Measurements from ENCODE around the gene FIBCD1.
"Not testable (repeated sequence)": the region's sequence is repeated elsewhere in the genome, so short reads cannot be mapped to it uniquely, and the experiment has no call there.

FIBCD1 gene

DNA sequence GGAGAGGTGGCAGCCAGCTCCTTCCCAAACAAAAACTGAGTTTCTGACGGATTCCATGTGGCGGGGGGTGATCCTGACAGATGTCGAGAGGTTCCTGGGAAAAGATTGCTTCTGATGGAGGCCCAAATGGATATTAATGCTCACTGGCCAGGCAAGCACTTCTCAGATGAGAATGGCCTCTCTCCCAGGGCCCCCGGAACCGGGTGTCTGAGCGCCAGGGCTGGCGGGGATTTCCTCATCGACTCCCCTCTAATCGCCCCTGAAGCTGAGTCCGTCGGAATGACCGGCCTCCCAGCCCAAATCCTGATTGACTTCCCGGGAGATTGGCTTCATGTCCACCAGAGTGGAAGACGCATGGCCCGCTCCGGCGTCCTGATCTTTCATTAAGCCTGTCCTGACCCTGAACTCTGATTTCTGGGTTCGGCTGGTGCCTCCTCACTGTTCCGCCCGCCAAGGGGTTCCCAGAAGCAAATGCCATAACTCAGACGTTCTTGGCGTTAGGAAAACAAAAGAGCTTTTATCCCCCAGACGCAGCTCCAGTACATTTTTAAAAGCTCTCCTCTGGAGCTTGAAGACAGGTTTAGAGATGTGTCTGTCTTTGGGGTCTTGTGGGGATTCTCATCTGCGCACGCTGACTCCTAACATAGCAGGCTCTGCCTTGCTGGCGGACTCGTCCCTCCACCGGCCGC, 17.6 kb downstream of the FIBCD1 start:
- DNase-seq = no peak

DNA sequence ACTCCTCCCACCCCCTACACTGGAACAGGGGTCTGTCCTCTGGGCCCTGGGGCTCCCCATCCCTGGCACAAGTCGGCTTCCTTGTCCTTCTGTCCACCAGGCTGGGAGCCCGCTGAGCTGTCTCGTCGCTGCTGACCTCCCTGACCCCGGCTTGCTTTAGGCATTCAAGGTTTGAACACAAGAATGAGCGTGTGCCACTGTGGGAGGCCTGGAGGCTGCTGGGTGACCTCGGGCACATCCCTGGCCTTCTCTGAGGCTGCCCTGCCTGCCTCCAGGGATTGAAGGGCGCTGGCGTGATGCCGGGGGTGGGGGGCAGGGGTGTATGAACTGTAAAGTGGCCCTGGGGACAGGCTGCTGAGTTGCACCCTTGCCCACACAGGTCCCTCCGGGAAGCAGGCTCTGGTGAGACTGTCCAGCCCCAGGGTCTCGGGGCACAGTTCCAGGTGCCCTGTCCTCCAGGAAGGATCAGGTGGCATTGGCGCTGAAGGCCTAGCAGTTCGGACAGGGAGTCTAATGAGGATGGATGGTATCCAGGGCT, 18.2 kb downstream of the FIBCD1 start:
- DNase-seq = no peak

DNA sequence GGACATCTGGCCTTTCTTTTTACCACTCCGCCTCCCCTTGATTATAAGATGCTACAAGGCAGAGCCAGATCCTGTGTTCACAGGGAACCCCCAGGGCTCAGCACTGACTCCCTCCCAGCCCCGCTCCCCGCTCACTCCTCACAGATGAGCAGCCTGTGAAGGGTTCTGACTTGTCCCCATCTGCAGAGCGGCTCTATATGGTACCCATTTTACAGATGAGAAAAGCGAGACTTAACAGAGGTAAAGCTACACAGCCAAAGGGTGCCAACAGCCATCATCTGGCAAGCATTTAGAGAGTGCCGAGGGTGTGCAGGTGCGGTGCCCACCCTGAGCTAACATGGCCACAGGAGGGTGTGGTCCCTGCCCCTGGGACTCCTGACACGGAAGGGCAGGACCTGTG, 18.8 kb downstream of the FIBCD1 start:
- DNase-seq = no peak

DNA sequence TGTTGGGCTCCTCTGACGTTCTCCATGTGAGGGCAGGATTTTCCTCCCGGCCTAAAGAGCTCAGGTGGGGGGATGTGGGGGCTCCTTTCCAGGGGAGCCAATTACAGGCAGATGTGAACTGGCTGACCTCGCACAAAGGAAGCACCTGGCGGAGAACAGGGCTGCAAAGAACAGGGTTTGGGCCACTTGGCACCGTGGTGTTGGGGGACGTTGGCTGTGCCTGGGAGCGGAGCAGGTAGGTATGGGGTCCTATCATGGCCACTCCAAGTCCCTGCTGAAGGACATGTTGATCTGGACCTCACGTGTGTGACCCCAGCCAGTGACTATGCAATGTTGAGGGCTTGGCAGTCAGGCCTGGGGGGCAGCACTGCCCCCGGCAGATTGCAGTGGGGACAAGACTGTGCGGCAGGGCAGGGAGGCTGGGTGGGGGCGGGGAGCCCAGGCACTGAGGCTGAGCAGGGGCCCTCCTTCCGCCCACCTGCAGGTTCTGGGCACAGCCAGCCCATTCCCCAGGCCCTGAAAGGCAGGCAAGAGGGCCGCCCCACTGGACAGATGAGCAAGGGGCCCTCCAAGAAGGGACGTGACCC, 19.4 kb downstream of the FIBCD1 start:
- no peak for DNase-seq

DNA sequence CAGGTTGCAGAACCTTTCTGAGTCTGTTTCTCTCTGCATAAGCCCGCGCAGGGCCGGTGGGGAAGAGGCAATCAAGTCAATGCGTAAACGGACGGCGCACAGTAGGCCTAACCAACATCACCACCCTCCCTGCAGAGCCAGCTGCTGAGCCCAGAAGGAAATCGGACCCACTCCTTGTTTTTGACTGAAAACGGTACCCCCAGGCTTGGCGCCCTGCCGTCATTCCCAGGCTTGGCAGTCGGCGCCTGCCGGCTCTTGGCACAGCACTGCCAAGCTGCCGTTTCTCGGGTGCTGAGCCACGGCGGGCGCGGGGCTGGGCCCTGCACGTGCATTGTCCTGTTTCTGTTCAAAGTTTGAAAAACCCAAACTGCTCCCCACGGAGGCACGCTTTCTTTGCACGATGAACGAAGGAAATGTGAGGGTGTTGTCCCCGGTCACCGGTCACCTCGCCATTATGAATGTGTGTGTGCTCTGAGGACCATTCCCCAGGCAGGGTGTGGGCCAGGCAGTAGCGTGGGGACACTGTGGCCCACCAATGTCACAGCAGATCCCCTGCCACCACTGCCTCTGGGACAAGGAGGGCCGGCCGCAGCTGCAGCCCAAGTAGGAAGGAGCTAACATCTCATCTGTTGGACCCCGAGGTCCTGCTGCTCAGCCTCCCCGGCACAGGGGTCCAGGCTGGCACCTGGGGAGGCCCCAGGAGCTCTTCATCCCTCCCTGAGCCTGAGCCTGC, 20.1 kb downstream of the FIBCD1 start:
- no peak for DNase-seq

DNA sequence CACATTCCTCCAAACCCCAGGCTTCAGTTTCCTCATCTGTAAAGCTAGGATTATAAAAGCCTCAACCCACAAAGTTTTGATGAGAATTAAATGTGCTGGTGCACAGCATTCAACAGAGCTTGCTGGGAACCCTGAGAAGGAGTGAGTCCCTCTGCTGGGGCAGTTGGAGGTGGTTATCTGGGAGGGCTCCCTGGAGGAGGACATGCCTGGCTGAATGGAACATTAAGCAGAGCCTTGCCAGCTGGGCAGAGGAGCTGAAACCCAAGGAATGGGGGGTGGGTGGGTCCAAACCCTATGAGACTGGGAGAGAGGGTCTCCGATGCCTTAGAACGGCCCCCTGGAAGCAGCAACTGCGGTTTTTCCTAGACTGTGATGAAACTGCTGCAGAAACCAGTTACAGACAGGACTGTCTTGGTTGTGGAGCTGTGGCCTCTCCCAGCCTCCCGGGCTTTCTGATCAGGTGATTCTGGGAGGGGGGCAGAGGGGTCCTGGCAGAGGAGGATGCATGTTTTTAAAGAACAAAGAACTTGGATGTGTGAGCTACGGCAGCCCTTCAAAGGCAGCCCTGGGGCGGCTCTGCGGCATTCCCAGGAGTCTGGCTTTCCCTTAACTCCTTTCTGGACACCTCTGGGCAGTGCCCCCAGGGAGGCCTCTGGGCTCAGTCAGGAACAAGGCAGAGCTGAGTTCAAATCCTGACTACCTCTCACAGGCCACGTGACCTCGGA, 20.8 kb downstream of the FIBCD1 start:
- no peak for DNase-seq

DNA sequence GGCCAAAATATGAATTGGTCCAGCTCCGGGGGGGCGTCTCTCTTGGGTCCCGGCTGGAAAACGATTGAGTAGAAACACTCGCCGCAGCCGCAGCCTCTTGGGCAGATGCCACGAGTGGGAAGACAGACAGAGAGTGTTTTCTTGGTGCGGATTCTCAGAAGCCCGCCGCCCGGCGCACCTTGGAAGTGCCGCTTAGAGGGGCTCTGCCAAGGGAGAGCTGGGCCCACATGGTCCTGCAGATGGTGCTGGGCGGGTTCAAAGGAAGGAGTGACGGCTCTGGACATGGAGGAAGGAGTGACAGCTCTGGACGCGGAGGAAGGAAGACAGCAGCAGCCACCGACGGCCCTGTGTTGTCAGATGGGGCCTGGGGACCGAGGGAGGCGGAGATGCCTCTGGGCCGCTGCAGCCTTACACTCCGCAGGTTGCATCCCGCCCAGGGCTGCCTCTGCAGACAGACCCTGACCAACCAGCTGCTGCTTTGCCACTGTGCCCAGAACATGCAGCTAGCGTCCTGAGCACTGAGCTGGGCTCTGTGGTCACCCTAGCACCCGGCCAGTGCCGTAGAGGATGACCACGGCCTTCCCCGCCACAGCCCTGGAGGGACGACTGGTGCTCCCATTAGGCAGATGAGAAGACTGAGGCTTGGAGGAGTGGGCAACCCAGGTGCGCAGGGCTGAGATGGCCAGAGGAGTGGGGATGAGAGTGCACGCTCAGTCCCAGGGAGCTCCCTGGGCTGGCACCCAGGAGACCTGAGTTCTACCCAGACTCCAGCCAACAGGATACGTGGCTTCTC, 21.7 kb downstream of the FIBCD1 start:
- no peak for DNase-seq

DNA sequence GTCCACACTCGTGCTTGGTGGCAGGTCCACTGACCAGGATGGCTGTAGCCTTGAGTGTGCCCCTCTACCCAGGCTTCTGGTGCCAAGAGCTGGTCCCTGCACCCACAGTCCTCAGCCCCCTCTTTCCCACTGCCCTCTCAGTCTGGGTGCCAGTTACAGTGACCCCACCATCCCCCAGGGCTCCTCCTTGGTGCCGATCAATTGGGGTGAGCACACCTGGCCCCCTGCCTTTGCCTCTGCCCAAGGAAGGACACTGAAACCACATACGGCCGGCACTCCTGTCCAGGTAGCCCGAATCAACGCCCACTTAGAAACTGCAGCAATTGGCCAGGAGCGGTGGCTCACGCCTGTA, 24.0 kb downstream of the FIBCD1 start:
- DNase-seq = no peak

DNA sequence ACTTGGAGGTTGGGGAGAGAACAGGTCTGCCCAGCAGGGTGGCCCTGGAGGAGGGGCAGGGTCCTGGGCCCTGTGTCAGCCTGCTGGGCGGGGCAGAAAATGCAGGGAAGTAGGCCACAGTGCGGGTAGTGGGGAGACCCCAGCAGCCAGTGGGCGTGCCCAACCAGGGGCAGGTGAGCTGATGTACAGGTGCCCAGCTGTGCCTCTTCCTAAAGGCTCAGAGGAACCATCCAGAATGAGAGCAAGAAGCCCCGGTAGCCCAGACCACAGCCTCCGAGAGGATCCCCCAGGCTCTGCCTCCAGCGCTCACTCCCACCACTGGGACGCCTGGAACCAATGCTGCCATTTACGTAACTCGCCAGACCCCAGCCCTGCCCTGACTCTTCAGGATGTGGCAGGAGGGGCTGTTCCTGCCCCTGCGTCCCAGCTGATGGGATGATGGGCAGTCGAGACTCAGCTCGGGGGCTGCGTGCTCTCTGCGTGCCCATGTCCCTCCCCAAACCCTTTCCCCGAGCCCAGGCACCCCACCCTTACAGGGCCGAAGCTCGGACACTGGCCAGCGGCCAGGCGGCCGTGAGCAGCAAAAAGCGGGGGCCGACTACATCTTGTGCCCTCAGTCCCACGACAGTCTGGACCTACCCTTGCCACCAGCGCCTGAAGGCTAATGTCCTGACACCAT, 24.5 kb downstream of the FIBCD1 start:
- no peak for DNase-seq

DNA sequence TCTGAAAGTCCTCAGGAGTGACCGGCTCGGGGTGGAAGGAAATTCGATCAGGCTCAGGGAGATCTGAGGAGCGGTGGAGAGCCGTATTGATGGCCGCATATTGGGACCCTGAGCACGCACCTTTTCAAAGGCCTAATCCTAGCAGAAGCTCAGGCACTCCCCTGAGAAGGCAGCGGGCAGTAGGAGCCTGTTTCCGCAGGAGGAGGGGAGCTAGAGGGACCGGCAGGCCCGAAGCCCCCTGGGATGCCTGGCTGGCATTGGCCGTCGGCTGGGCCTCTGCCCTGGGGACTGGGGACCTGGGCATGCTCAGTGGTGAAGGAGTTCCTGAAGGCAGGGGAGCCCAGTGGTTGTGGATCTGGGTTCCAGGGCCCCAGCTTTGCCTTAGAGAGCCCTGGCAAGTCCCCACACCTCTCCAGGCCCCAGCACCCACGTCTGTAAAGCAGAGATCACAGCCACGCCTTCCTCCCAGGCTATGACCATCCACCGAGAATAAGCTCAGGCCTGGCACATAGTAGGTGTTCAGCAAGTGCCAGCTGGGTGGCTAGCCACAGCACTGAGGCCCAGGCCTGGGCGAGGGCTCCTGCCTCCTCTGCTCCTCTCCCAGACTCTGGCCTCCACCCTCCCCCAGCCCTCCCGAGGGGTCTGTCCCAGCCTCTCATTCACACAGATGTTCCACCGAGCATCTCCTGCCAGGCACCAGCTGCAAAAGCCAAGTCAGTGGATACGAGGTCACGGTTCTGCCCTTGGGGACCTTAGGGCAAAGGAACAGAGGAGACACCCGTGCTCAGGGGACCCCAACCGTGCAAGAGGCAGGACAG, 25.2 kb downstream of the FIBCD1 start:
- no peak for DNase-seq

DNA sequence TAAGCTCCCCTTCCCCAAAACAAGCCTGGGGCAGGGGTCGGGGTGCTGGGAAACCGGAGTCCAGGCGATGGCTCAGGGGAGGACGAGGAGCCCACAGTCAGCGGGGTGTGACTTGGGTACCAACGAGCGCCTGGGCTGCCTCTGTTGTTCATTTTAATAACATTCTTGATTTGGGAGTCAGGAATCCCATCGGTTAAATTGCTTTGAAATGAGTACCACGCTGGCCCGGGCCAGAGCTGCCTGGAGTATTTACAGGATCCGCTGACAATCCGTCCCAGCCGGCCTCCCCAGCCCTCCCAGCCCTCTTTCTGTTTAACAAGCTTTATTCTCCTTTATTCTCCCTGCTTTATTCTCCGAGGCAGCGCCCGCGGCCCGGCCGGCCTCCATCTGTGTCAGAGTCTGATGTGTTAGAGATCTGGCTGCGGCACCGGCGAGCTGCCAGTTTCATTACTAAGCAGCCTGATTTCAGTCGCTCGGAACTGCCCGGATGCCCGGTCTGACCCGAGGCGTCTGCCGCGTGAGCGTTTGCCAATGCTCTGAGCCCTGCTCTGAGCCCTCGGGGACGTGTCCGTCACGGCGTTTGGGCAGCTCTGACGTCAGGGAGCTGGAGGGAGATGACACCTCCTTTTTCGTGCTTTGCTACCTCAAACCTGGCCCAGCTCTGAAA, 26.0 kb downstream of the FIBCD1 start:
- peak in 1 of 2 experiments; percentile 27 for DNase-seq

DNA sequence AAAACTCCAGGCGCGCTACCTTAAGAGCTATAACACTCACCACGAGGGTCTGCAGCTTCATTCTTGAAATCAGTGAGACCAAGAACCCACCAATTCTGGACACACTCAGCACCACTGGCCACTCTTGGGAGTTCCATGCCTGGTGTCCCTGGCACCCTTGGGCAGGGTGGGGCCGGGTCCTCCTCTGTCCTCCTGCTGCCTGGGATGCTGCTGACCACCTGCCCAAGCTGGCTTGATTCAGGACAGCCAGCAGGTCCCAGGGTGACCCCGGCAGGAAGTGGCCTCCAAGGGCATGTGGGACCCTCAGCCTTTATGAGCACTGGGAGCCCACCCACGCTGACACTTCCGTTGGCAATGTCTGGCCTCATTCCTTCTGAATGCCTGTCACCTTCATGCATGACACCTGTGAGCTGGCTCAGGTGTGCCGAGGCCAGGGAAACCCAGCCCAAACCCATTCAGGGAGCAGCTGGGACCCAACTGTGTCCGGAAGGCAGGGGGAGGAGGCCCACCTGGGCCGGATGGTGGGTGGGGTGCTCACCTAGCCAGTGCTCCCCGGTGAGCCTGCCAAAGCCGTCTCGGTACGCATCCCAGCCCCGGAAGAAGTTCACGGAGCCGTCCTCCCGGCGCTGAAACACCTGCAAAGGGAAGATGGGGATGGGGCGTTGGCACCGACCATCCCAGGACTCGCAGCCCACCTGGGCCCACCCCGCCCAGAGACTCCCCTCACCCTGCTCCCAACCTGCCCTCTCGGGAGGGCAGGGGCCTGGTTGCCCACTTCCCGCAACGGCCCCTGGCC, 27.6 kb downstream of the FIBCD1 start:
- no peak for DNase-seq

DNA sequence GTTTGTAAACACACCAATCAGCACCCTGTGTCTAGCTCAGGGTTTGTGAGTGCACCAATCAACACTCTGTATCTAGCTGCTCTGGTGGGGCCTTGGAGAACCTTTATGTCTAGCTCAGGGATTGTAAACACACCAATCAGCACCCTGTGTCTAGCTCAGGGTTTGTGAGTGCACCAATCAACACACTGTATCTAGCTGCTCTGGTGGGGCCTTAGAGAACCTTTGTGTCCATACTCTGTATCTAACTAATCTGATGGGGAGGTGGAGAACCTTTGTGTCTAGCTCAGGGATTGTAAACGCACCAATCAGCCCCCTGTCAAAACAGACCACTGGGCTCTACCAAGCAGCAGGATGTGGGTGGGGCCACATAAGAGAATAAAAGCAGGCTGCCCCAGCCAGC, 28.4 kb downstream of the FIBCD1 start:
- DNase-seq = not testable (repeated sequence)

DNA sequence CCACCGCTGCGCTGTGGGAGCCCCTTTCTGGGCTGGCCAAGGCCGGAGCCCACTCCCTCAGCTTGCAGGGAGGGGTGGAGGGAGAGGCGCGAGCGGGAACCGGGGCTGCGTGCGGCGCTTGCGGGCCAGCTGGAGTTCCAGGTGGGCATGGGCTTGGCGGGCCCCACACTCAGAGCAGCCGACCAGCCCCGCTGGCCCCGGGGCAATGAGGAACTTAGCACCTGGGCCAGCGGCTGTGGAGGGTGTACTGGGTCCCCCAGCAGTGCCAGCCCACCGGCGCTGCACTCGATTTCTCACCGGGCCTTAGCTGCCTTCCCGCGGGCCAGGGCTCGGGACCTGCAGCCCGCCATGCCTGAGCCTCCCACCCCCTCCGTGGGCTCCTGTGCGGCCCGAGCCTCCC, 29.0 kb downstream of the FIBCD1 start:
- not testable (repeated sequence) for DNase-seq

DNA sequence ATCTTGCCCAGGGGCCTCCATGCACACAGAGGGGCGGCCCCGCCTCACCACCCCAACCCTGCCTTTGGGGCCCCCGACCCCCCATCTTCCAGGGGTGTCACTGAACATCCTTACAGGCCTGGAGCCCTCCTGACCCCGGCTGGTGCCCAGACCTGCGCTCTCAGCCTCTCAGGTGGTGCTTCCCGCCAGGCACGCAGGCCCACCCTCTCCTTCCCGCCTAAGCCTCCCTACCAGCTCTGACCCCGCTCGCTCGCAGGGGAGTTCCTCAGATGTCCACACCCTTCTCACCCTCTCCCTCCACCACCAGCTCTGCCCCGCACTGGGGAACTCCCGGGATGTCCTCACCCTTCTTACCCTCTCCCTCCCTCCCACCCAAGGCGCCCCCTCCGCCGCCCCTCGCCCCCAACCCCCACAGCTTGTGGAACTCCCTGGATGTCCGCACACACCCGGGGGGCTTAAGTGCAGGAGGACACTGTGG, 30.1 kb downstream of the FIBCD1 start:
- DNase-seq = no peak

DNA sequence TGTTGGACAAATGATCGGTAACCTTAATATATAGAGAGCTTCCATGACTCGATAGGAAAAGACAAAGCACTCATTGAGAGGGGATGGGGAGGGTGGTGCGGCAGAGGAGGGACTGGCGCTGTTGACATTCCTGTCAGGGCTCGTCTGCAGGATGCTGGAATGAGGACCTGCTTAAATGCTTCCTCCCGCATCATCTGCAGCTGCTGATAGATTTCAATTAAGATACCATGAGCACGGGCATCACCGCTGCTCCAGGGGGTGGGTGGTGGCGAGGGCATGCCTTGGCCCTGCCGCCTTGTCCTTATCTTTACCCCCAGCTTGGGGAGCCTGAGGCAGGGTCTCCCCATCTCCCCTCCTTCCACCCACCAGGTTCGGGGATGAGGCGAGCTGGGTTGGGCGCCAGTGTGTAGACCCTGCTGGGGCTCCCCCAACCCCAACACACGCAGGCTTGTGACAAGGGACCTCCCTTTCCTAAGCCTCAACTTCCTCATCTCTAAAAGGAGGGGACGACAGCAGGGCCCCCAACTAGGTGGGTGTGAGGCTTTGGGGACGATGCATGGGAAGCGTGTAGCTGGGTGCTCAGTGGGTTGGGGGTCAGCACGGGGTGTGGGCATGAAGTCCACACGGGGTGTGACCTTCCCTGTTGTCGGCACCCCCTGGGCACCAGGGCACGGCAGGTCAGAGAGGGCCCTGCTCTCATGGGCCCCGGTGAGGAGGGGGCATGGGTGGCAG, 30.7 kb downstream of the FIBCD1 start:
- peak in 1 of 2 experiments; percentile 22 for DNase-seq

DNA sequence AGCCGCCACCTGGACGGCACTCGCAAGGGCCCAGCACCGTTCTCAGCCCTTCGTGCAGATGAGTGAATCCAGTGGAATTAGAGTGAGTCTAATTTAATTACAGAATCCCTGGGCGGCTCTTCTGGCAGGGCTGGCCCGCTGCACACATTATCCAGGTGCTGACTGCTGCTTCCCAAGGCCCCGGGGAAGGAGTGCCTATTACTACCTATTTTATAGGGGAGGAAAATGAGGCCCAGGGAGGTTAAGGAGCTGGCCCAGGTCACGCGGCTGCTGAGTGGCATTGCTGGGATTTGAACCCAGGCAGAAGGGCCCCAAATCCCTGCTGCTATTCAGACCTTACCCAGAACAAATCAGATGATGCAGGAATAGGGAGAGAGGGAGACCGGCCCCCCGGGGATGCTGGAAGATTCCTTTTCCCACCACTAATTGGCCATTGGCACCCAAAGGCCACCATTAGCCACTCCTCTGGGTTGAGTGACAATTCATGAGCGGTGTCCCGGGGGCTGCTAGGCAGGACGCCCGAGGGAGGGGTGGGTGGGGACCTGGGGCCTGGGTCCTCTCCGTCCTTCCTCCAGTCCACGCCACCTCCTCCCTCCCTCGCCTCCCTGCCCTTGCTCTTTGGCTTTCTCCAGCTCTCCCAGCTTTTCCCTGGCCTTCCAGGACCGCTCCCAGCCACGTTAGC, 32.2 kb downstream of the FIBCD1 start:
- no peak for DNase-seq

Measured in SHP77 (cell line).